ENCODE results near the gene ZNF628.

ZNF628 gene

DNA sequence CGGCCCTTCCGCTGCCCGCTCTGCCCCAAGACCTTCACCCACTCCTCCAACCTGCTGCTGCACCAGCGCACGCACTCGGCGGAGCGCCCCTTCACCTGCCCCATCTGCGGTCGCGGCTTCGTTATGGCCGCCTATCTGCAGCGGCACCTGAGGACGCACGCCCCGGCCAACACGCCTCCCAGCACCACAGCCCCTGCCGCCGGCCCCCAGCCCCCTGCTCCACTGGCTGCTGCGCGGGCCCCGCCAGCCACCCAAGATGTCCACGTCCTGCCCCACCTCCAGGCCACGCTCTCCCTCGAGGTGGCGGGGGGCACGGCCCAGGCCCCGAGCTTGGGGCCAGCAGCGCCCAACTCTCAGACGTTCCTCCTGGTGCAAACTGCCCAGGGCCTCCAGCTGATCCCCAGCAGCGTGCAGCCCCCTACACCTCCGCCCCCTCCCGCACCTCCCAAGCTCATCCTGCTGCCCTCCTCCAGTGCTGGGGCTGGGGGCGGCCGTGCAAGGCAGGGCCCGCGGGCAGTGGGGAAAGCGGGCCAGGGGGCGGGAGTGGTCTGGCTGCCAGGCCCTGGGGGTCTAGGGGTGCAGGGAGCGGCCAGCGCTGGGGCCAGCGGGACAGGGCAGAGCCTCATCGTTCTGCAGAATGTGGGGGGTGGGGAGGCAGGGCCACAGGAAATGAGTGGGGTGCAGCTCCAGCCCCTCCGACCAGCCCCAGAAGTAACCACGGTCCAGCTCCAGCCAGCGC is 6.7 kb downstream of the ZNF628 start:
- H3K4me2 ChIP-seq (ENCODE audit: low read length): no peak overlapping the region
- no peaks in the 10 kb centered on the region for H4K20me1 ChIP-seq (ENCODE audit: insufficient read depth, low read length)

GRCh38 chr19:55483706-55484592 is 7.5 kb downstream of the ZNF628 start:
- H3K79me2 ChIP-seq (ENCODE audit: insufficient read depth, low read length): no peaks in the 10 kb centered on the region
- no peaks in the 10 kb centered on the region for H3K27me3 ChIP-seq (ENCODE audit: insufficient read depth, low read length)
- TF ChIP-seq CTCF (IDR thresholded peaks at IDR 0.05; ENCODE audit: low read length) (no peak), EZH2 (IDR thresholded peaks at IDR 0.05; ENCODE audit: borderline replicate concordance, low read length) (no peak)
- no peak overlapping the region for H3K27ac ChIP-seq (ENCODE audit: low read depth, low read length, poor library complexity, severe bottlenecking)
- peak overlapping the region; percentile 81 for H3K4me2 ChIP-seq (ENCODE audit: low read length)
- peak overlapping the region; percentile 66 for H3K4me3 ChIP-seq (ENCODE audit: low read depth, low read length, poor library complexity, severe bottlenecking)
- H3K9me3 ChIP-seq (ENCODE audit: low read length): no peaks in the 10 kb centered on the region
- H3K4me1 ChIP-seq (ENCODE audit: insufficient read depth, low read length, severe bottlenecking): peaks cover 18% of the 10 kb centered on the region
- H3F3A ChIP-seq (ENCODE audit: insufficient read depth, low read length): no peaks in the 10 kb centered on the region
- H3K36me3 ChIP-seq (ENCODE audit: insufficient read depth, low read length): no peaks in the 10 kb centered on the region; the same call in 1 of the 2 replicates
- peak overlapping the region; percentile 71; the same call in 1 of the 2 replicates for H3K9ac ChIP-seq (ENCODE audit: low read length)
- no peak overlapping the region for H2AFZ ChIP-seq (ENCODE audit: low read length)
- H4K20me1 ChIP-seq (ENCODE audit: insufficient read depth, low read length): no peaks in the 10 kb centered on the region
- no peaks in the 10 kb centered on the region for H3K9me2 ChIP-seq (ENCODE audit: low read depth, low read length)

More for the DNA sequence above, 6.7 kb downstream of the ZNF628 start:
- H3K27ac ChIP-seq (ENCODE audit: low read depth, low read length, poor library complexity, severe bottlenecking): no peak overlapping the region
- no peak overlapping the region for H2AFZ ChIP-seq (ENCODE audit: low read length)
- H3K79me2 ChIP-seq (ENCODE audit: insufficient read depth, low read length): no peaks in the 10 kb centered on the region
- no peak overlapping the region for H3K9ac ChIP-seq (ENCODE audit: low read length)
- no peaks in the 10 kb centered on the region for H3K27me3 ChIP-seq (ENCODE audit: insufficient read depth, low read length)
- H3K4me1 ChIP-seq (ENCODE audit: insufficient read depth, low read length, severe bottlenecking): peaks cover 20% of the 10 kb centered on the region
- no peak for TF ChIP-seq EZH2 (IDR thresholded peaks at IDR 0.05; ENCODE audit: borderline replicate concordance, low read length)
- no peak for TF ChIP-seq CTCF (IDR thresholded peaks at IDR 0.05; ENCODE audit: low read length)
- H3K4me3 ChIP-seq (ENCODE audit: low read depth, low read length, poor library complexity, severe bottlenecking): no peak overlapping the region
- no peaks in the 10 kb centered on the region for H3F3A ChIP-seq (ENCODE audit: insufficient read depth, low read length)
- H3K9me3 ChIP-seq (ENCODE audit: low read length): no peaks in the 10 kb centered on the region
- no peaks in the 10 kb centered on the region for H3K9me2 ChIP-seq (ENCODE audit: low read depth, low read length)
- H3K36me3 ChIP-seq (ENCODE audit: insufficient read depth, low read length): no peaks in the 10 kb centered on the region; the same call in 1 of the 2 replicates

GRCh38 chr19:55484593-55485438 is 8.4 kb downstream of the ZNF628 start, which contains the start of gene NAT14:
NAT14 (plus strand) TSS chr19:55485188; CDS start chr19:55485709, 521 bp downstream.
- Histone ChIP-seq H4K20me1 (ENCODE audit: insufficient read depth, low read length) (no peaks in the 10 kb centered on the region), H3K4me2 (ENCODE audit: low read length) (peak within 1 kb of the TSS; percentile 81), H3K27me3 (ENCODE audit: insufficient read depth, low read length) (no peaks in the 10 kb centered on the region), H3K9me2 (ENCODE audit: low read depth, low read length) (no peaks in the 10 kb centered on the region), H3K9ac (ENCODE audit: low read length) (peak within 1 kb of the TSS; percentile 71), H3K79me2 (ENCODE audit: insufficient read depth, low read length) (no peaks in the 10 kb centered on the region), H3K27ac (ENCODE audit: low read depth, low read length, poor library complexity, severe bottlenecking) (no peak within 1 kb of the TSS), H3K4me3 (ENCODE audit: low read depth, low read length, poor library complexity, severe bottlenecking) (peak within 1 kb of the TSS; percentile 66), H3F3A (ENCODE audit: insufficient read depth, low read length) (no peaks in the 10 kb centered on the region), H3K36me3 (ENCODE audit: insufficient read depth, low read length) (no peaks in the 10 kb centered on the region; the same call in 1 of the 2 replicates), H2AFZ (ENCODE audit: low read length) (no peak within 1 kb of the TSS), H3K9me3 (ENCODE audit: low read length) (no peaks in the 10 kb centered on the region), H3K4me1 (ENCODE audit: insufficient read depth, low read length, severe bottlenecking) (peaks cover 18% of the 10 kb centered on the region)
- no peak for TF ChIP-seq EZH2 (IDR thresholded peaks at IDR 0.05; ENCODE audit: borderline replicate concordance, low read length)
- TF ChIP-seq CTCF (IDR thresholded peaks at IDR 0.05; ENCODE audit: low read length): no peak
